GM19035 (cell line): Measurements from ENCODE around the gene GOLGA8B.
"Not testable (repeated sequence)": the region's sequence is repeated elsewhere in the genome, so short reads cannot be mapped to it uniquely, and the experiment has no call there.

Experiments
- ATAC-seq: cut with Tn5 transposase; IDR thresholded peaks from one replicate; pipeline ENCODE4 v1.9.1; 2021; ENCODE audit not compliant: unreplicated experiment

GOLGA8B gene

GRCh38 chr15:34583399-34584329 lies at the start of gene GOLGA8B:
GOLGA8B (minus strand) TSS chr15:34583651; CDS start chr15:34535912, 47,739 bp downstream.
- peak; percentile 73 for ATAC-seq

- ATAC-seq: not testable (repeated sequence)
These were observed 49.7 kb upstream of the GOLGA8B start for GRCh38 chr15:34633165-34633564.

GRCh38 chr15:34628577-34629152 lies 45.2 kb upstream of the GOLGA8B start:
- no peak for ATAC-seq

- ATAC-seq: no peak
These were observed 41.6 kb upstream of the GOLGA8B start for GRCh38 chr15:34625007-34625406.

GRCh38 chr15:34621675-34622074 lies 38.2 kb upstream of the GOLGA8B start:
- ATAC-seq: no peak

- no peak for ATAC-seq
These were observed 37.4 kb upstream of the GOLGA8B start for GRCh38 chr15:34620814-34621213.

GRCh38 chr15:34620142-34620541 lies 36.7 kb upstream of the GOLGA8B start:
- no peak for ATAC-seq

- ATAC-seq: no peak
These were observed 35.7 kb upstream of the GOLGA8B start for GRCh38 chr15:34619151-34619550.

- ATAC-seq: no peak
These were observed 34.6 kb upstream of the GOLGA8B start for GRCh38 chr15:34618073-34618472.

- ATAC-seq: no peak
These were observed 33.2 kb upstream of the GOLGA8B start for GRCh38 chr15:34616613-34617012.

GRCh38 chr15:34613997-34614396 lies 30.5 kb upstream of the GOLGA8B start:
- no peak for ATAC-seq

GRCh38 chr15:34613301-34613700 lies 29.9 kb upstream of the GOLGA8B start:
- no peak for ATAC-seq

GRCh38 chr15:34610354-34610753 lies 26.9 kb upstream of the GOLGA8B start:
- no peak for ATAC-seq

GRCh38 chr15:34609102-34610057 lies 25.9 kb upstream of the GOLGA8B start:
- no peak for ATAC-seq

GRCh38 chr15:34608517-34608916 lies 25.1 kb upstream of the GOLGA8B start:
- no peak for ATAC-seq

- no peak for ATAC-seq
These were observed 24.4 kb upstream of the GOLGA8B start for GRCh38 chr15:34607832-34608231.

GRCh38 chr15:34606545-34606944 lies 23.1 kb upstream of the GOLGA8B start:
- ATAC-seq: no peak

- ATAC-seq: no peak
These were observed 22.7 kb upstream of the GOLGA8B start for GRCh38 chr15:34606131-34606530.

GRCh38 chr15:34603095-34603494 lies 19.6 kb upstream of the GOLGA8B start:
- ATAC-seq: no peak

GRCh38 chr15:34600923-34601322 lies 17.5 kb upstream of the GOLGA8B start:
- ATAC-seq: no peak
